HG03025 (cell line): Measurements from ENCODE around the gene LGALS7.
"Not testable (repeated sequence)": the region's sequence is repeated elsewhere in the genome, so short reads cannot be mapped to it uniquely, and the experiment has no call there.

Experiments used
- ATAC-seq: cut with Tn5 transposase; IDR thresholded peaks from one replicate; pipeline ENCODE4 v1.9.1; 2021; ENCODE audit warnings: mild to moderate bottlenecking, moderate library complexity; ENCODE audit not compliant: unreplicated experiment, low FRiP score

LGALS7 gene

GRCh38 chr19:38800577-38801347 lies 27.4 kb upstream of the LGALS7 start:
- no peak for ATAC-seq

DNA sequence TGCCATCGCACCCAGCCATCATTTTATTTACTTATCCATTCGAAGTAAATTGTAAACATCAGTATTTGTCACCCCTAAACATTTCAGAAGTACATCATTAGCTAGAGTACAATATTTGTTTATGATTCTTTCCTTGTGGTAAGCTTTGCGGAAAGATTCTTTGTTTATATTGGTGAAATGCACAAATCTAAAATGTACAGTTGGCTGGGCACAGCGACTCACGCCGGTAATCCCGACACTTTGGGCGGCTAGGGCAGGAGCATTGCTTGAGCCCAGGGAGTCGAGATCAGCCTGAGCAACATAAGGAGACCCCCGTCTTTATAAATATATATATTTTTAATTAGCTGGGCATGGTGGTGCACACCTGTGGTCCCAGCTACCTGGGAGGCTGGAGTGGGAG lies 25.8 kb upstream of the LGALS7 start:
- ATAC-seq, result no peak

DNA sequence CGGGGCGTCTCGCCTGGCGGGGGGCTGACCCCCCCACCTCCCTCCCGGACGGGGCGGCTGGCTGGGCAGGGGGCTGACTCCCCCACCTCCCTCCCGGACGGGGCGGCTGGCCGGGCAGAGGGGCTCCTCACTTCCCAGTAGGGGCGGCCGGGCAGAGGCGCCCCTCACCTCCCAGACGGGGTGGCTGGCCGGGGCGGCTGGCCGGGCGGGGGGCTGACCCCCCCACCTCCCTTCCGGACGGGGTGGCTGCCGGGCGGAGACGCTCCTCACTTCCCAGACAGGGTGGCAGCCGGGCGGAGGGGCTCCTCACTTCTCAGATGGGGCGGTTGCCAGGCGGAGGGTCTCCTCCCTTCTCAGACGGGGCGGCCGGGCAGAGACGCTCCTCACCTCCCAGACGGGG lies 24.5 kb upstream of the LGALS7 start:
- ATAC-seq, result not testable (repeated sequence)

- ATAC-seq, result no peak
Observed at GRCh38 chr19:38796154-38796553, 22.8 kb upstream of the LGALS7 start.

GRCh38 chr19:38795549-38795948 lies 22.2 kb upstream of the LGALS7 start:
- no peak for ATAC-seq

DNA sequence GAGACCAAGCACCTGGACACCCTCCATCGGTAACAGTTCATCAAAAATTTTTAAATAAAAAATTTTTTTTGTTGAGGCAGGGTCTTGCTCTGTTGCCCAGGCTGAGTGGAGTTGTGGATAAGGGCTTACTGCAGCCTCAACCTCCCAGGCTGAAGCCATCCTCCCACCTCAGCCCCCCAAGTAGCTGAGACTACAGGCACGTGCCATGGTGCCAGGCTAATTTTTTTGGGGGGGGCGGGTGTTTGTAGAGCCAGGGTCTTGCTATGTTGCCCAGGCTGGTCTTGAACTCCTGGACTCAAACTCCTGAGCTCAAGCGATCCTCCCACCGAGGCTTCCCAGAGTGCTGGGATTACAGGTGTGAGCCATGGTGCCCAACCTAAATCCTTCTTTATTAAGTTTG lies 20.4 kb upstream of the LGALS7 start:
- ATAC-seq, result no peak

- ATAC-seq, result no peak
Observed at GRCh38 chr19:38793177-38793576, 19.9 kb upstream of the LGALS7 start.

DNA sequence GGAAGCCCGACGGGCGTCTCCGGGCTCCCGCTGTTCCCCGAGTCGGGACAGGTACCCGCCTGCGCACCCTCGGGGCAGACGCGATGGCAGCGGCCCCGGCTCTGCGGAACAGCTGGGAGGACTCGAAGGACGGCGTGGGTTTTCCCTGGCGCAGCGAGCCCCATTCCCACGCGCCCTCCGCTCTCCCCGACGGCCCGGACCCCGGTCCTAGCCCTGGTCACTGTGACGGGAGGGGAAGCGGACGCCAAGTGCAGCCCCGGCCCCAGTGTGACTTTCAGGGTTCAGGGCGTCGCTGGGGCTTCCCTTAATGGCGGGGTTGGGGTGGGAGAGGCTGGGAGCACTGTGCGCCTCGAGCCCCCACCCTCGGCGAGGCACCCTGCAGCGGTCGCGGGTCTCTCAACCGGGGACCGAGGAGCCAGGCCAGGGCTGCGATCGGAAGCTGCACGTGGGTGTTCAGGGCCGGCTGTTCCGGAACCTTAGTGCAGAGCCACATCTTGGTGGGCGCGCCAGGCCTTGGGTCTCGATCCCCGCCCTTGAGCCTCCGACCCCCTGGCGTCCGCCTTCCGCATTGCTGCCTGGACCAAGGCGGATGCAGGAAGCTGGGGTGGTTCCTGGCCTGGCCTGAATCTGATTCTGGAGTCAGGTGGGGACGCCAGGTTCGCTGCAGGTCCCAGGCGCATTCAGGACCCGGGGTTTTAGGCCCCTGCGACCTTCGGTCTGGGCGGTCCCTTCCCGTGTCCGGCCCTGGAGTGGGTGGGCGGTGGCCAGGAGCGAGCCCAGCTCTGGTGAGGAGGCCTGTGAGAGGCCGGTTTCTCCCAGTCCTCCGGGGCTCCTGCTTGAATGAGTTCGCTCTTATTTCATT lies 19.2 kb upstream of the LGALS7 start:
- no peak for ATAC-seq

GRCh38 chr19:38791451-38792064 lies 18.2 kb upstream of the LGALS7 start:
- not testable (repeated sequence) for ATAC-seq

DNA sequence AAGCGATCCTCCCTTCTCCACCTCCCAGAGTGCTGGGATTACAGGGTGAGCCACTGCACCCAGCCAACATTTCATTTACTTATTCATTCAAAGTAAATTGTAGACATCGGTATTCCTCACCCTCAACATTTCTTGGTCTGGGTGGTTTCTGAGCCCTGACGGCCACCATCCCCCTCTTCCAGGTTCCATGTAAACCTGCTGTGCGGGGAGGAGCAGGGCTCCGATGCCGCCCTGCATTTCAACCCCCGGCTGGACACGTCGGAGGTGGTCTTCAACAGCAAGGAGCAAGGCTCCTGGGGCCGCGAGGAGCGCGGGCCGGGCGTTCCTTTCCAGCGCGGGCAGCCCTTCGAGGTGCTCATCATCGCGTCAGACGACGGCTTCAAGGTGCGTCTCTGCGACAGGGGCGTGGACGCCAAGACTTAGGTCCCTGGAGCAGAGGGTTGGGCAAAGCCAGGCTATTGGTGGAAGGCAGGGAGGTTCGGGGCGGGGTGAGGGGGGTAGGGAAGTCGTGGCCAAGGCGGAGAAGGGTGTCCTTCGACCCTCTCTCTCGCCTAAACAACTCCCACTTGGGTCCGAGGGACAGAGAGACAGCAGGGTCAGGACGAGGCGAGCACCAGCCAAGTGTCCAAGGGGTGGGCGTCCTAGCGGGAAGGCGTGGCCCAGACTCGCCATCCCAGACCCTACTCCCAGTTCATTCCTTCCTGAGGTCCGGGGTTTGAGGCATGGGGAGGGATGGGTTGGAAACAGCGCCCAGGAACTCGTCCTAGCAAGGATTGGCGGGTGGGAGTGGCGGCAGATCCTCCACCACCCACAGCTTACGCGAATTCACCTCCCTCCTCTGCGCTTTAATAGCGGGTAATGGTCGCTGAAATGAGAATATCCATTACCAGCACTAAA lies 17.4 kb upstream of the LGALS7 start:
- not testable (repeated sequence) for ATAC-seq

DNA sequence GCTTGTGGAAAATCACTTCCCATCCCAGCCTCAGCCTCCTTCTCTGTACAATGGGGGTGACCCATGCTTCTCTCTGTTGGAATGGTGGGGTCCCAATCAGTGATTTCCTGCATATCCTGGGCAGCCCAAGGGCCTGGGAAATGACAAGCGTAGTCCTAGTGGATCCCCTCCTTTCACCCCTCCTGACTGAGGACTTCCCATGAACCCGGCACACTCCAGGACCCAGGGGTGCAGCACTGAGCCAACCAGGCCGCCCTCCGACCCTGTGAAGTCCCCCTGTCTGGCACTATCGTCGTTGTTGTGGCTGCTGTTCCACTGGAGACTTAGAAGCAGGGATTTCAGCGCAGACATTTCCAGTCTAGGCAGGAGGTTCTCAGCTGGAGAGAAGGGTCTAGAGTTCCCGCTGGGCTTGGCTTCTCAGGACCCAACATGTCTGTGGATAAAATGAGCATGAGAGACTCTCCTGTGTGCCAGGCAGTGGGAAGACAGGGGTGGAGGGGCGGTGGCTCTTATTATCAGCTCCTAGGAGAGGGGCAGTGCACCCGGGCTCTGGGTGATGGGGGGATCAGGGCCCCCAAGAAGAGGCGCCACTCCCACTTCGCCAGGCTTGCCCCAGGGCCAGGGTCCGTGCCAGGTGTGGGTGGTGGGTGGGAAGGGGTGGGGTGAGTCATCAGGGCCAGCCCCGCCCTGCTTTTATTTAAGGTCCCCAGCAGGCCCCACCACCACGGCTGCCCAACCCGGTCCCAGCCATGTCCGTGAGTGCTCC lies 15.3 kb upstream of the LGALS7 start, which contains the start of gene LGALS7B:
LGALS7B (plus strand) TSS at position 723 of the 766 bp plus-strand sequence; CDS start at position 750, 27 bp downstream.
- ATAC-seq, result no peak

DNA sequence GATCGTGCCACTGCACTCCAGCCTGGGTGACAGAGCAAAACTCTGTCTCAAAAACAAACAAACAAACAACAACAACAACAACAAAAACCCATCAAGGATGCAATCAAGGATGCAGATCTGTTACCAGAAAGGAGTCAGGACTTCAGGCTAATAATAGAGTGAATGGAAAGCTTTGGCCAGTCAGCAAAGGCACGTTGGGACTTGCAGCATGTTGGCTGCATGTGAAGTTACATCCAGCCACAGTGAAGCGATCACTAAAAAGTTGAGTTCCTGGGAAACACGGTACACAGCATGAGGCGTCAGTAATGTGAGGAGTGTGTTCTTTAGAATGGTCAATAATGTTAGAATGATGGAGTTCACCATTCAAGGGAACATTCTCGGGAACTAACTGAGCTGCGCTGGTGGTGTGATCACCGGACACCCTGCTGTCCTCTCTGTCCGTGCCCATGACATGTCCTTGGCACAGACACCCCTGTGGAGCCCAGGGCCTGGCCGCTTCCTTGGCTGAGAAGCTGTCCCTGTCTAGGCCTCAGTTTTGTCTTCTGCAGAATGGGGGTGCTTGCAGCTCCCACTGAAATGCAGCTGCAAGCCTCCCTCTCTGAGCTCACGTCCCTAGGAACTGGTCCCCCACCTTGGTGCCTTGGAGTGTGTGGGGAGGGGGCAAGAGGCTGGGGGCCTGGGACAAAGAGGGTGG lies 13.4 kb upstream of the LGALS7 start:
- ATAC-seq, result no peak

DNA sequence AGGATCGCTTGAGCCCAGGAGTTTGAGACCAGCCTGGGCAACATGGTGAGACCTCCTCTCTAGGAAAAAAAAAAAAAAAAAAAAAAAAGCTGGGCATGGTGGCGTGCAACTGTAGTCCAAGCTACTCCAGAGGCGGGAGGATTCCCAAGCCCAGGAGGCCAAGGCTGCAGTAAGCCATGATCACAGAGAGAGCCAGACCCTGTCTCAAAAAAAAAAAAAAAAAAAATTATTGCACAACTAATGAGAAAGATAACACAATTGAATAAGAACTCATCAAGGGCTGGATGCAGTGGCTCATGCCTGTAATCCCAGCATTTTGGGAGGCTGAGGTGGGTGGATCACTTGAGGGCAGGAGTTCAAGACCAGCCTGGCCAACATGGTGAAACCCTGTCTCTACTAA lies 12.7 kb upstream of the LGALS7 start:
- ATAC-seq, result not testable (repeated sequence)

GRCh38 chr19:38785187-38785699 lies 11.9 kb upstream of the LGALS7 start:
- no peak for ATAC-seq

DNA sequence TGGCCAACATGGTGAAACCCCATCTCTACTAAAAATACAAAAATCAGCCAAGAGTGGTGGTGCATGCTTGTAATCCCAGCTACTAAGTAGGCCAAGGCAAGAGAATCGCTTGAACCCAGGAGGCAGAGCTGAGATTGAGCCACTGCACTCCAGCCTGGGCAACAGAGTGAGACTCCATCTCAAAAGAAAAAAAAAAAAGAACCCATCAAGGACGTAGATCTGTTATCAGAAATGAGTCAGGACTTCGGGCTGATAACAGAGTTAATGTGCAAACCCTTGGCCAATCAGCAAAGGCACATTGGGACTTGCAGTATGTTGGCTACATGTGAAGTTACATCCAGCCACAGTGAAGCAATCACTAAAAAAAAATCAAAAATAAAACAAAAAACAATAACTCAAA lies 10.9 kb upstream of the LGALS7 start:
- no peak for ATAC-seq

- not testable (repeated sequence) for ATAC-seq
Observed at GRCh38 chr19:38782212-38782611, 8.9 kb upstream of the LGALS7 start.

GRCh38 chr19:38781058-38781457 lies 7.7 kb upstream of the LGALS7 start:
- ATAC-seq, result no peak

- ATAC-seq, result no peak
Observed at GRCh38 chr19:38780443-38780842, 7.1 kb upstream of the LGALS7 start.

GRCh38 chr19:38778733-38779132 lies 5.4 kb upstream of the LGALS7 start:
- no peak for ATAC-seq
